HG02571 (cell line): Measurements from ENCODE around the gene ARV1.
A peak's percentile ranks its signal among the peaks of the same experiment; 100 is the strongest.

ENCODE experiments used
- ATAC-seq: cut with Tn5 transposase; IDR thresholded peaks from one replicate; pipeline ENCODE4 v1.9.1; 2021; ENCODE audit warnings: mild to moderate bottlenecking, moderate library complexity; ENCODE audit not compliant: unreplicated experiment

ARV1 gene

DNA sequence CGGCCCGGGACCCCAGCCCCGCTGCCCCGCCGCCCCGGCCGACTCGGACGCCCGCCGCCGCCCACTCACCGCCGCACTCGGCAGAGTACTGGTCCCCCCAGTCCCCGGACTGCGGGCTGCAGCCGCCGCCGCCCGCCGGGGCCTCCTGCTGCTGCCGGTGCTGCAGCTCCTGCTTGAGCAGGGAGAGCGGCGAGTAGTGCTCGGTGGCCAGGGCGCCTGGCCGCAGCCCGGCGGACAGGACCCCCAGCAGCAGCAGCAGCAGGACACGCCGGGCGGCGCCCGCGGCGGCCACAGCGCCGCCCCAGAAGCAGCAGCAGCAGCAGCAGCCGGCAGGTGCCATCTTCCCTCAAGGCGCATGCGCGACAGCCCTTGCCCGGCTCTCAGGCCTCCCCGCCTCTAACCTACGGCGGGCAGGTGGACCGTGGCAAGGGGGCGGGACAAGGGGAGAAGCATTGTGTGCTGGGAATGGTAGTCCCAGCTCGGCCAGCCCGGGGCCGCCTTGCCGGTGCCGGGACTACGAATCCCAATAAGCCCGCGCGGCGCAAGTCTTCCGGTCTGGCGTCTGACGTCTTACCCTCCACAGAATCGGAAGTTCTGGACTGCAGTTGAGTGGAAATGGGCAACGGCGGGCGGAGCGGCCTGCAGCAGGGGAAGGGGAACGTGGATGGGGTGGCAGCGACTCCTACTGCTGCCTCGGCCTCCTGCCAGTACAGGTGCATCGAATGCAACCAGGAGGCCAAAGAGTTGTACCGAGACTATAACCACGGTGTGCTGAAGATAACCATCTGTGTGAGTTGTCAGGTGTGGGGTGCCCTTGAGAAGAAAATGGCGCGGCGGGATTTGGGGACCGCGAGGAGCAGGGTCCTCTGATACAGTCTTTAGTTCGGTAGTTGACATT, at the start of gene ARV1, which contains the start of gene TTC13:
ARV1 (plus strand) TSS at position 604 of the 898 bp plus-strand sequence; CDS start at position 616, 12 bp downstream.
TTC13 (minus strand) TSS at position 371 of the 898 bp plus-strand sequence; CDS start at position 340, 31 bp downstream.
- peak; percentile 92 for ATAC-seq

- ATAC-seq = no peak
Measured at GRCh38 chr1:230930986-230931385, 47.9 kb upstream of the ARV1 start.

DNA sequence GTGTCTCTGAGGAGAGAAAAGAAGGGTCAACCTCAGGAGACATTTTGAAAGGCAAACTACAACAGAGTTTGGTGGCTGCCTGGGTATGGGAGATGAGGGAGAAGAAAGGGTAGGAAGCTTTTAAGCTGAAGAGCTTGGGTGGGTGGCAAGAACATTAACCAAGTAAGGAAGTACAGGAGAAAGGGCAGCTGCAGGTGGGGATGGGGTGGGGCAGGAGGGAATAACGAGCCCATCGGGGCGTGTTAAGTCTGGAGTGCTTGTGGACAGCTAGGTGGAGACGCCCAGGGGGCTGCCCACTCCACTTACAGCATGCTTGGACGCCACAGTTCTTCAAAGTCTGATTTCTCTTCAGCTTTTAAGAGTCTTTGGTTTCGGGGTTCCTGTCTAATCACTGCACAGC, 43.0 kb upstream of the ARV1 start:
- no peak for ATAC-seq

DNA sequence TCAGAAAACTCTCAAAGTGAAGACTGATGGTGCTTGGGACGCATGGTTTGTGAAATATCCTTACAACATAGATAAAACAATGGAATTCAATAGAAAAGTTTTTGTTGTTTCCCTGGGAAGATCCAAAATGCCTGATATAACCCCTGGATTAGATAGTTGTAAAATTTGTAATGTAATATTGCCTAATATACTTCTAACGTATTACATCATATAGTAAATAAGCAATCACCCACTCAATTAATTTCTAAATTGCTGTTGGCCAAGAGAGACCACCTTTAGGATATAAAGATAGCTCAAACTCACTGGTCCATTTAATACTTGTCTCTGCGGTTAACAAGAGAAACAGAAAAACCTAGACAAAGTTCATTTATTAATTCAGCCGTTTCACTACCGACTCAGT, 42.4 kb upstream of the ARV1 start:
- ATAC-seq = no peak

DNA sequence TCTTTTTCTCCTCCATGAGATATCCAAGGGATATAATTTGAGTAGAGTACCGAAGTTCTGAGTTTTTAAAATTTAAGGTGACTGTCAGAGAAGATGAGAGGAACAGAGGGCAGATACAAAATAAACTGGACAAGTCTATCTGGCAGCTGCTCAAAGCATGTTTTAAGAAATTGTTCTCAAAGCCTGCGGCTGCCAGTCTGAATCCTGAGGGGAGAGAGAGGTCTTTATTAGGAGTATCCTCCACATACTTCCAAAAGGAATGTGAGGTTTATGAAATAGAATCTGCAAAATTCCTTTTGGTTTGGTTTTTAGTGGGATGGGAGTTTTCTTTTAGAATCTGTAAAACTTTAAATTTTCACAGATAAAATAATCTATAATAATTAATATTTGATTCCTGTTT, 41.5 kb upstream of the ARV1 start:
- no peak for ATAC-seq

GRCh38 chr1:230938924-230939368, 39.9 kb upstream of the ARV1 start:
- no peak for ATAC-seq

- ATAC-seq = no peak
Measured at GRCh38 chr1:230939806-230940489, 38.9 kb upstream of the ARV1 start.

GRCh38 chr1:230940848-230941247, 38.0 kb upstream of the ARV1 start:
- ATAC-seq = no peak

DNA sequence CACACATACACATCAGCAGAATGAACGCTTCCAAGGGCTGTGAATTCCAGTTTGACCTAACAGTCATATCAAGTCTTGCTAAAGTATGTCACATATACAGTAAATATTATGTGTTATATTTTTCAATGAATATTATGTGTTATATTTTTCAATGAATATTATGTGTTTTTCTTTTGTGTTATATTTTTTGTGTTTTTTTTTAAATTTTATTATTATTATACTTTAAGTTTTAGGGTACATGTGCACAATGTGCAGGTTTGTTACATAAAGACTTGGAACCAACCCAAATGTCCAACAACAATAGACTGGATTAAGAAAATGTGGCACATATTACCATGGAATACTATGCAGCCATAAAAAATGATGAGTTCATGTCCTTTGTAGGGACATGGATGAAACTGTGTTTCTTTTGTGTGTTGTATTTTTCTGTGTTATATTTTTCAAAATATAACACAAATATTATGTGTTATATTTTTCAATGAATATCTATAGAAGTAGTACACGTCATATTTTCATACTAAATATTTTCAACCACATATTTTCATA, 35.8 kb upstream of the ARV1 start:
- ATAC-seq = no peak

- no peak for ATAC-seq
Measured at GRCh38 chr1:230948301-230948700, 30.6 kb upstream of the ARV1 start.

DNA sequence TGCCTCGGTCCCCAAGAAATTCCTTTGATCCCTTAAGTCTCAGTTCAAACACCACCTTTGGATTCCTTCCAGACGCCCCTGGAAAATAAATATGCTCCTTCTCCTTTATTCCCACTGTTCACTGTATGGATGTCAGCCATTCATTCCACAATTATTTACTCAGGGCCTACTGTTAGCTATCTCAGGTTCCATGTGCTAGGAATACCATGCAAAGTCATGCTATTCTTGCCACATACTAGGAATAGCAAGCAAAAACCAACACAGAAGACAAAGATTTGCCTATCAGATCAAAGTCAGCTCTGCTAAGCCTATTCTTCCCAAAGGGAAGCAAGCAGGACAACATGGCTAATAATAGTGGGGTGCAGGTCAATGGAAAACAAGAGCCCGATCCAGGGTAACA, 30.0 kb upstream of the ARV1 start:
- no peak for ATAC-seq

DNA sequence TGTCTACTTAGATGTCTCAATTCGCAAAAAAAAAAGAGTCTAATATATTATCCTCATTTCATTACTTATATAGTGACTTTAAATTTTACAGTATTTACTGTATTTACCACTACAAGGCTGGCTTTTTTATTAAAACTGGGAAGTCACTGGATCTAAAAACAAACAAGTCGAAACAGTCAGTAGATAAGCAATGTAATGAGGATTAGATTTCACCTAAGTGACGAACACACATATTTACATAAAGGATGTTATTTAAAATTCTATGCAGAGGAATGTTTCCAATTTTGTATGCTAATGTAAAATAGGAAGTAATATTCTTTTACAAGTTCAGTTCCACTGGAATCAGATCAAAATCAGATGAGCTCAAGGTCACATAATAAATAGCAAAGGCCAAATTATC, 28.5 kb upstream of the ARV1 start:
- ATAC-seq = no peak

- ATAC-seq = no peak
Measured at GRCh38 chr1:230957580-230957989, 21.3 kb upstream of the ARV1 start.

GRCh38 chr1:230958370-230958769, 20.5 kb upstream of the ARV1 start:
- ATAC-seq = no peak

DNA sequence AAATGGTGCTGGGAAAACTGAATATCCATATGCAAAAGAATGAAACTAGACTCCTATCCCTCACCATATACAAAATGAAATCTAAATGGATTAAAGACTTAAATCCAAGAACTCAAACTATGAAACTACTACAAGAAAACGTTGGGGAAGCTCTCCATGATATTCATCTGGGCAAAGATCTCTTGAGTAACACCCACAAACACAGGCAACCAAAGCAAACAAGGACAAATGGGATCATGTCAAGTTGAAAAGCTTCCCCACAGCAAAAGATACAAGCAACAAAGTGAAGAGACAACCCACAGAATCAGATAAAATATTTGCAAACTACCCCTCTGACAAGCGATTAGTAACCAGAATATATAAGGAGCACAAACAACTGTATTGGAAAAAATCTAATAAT, 14.0 kb upstream of the ARV1 start:
- no peak for ATAC-seq

DNA sequence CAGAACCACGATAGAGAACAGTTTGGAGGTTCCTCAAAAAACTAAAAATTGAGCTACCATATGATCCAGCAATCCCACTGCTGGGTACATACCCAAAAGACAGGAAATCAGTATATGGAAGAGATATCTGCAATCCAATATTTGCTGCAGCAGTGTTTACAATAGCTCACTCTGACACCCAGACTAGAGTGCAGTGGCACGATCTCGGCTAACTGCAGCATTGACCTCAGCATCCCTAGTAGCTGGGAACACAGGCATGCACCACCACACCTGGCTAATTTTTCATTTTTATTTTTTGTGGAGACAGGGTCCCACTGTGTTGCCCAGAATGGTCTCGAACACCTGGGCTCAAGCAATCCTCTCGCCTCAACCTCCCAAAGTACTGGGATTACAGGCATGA, 13.4 kb upstream of the ARV1 start:
- no peak for ATAC-seq

- no peak for ATAC-seq
Measured at GRCh38 chr1:230966358-230966873, 12.5 kb upstream of the ARV1 start.

DNA sequence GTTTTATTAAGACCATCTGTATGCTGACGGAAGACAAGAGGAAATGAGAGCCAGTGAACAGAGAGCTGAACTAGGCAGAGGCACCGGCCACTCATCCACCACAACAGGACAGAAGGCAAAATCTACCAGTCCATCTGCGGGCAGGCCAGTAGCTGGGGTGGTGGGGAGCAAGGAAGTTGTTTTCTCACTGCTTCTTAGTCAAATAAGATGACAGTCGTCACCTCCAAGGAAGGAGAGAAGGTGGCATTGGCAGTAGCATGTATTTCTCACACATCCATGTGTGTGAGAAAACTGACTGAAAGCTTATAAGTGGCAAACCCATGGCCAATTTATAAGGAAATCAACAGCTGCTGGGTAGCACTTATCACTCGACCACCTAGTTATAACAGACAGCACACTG, 8.5 kb upstream of the ARV1 start:
- no peak for ATAC-seq

GRCh38 chr1:230971771-230972170, 7.1 kb upstream of the ARV1 start:
- ATAC-seq = no peak

DNA sequence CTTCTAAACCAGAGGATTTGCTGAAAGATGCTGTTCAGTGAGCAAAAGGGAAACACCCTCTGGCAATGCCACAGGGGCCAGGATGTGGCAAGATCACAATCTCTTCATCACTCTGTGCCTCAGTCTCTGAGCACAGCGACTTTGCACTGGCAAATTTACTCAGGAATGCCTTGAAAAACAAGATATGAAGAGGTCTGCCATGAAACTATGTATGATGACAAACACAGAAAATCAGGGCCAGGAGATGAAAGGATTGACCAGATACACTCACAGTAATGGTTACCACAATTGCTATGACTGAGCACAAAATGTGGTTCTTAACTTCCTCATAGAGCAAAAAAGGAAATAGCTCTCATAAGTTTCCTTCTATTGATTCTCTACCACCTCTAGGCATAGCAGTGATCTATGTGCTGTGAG, 6.0 kb upstream of the ARV1 start:
- ATAC-seq = peak; percentile 63

GRCh38 chr1:230975636-230976035, 3.3 kb upstream of the ARV1 start:
- no peak for ATAC-seq
